DMS153 treated with DMSO at 0.1 percent for 48 hours (cell line): ENCODE results near the gene C1QTNF5.
"Not testable (repeated sequence)": the region's sequence is repeated elsewhere in the genome, so short reads cannot be mapped to it uniquely, and the experiment has no call there.

ENCODE experiments used
- DNase-seq: peaks from one replicate; lab custom pipeline; 2025; ENCODE audit not compliant: unreplicated experiment; lab: John Stamatoyannopoulos, UW

Gene C1QTNF5

GRCh38 chr11:119340335-119341221, at the start of gene C1QTNF5:
Gene C1QTNF5 (minus strand): TSS chr11:119340883. CDS start chr11:119340397, 486 bp downstream.
- no peak for DNase-seq

GRCh38 chr11:119389611-119390254, 49.0 kb upstream of the C1QTNF5 start:
- no peak for DNase-seq

- DNase-seq = no peak
Measured at GRCh38 chr11:119388103-119388502, 47.4 kb upstream of the C1QTNF5 start.

- DNase-seq = no peak
Measured at GRCh38 chr11:119384332-119384731, 43.6 kb upstream of the C1QTNF5 start.

GRCh38 chr11:119382513-119382912, 41.8 kb upstream of the C1QTNF5 start:
- not testable (repeated sequence) for DNase-seq

GRCh38 chr11:119382101-119382500, 41.4 kb upstream of the C1QTNF5 start:
- DNase-seq = no peak

- peak; percentile 94 for DNase-seq
Measured at GRCh38 chr11:119381181-119381988, 40.7 kb upstream of the C1QTNF5 start, which contains the start of gene USP2. Gene USP2 (minus strand): TSS chr11:119381690. CDS start chr11:119373480, 8,210 bp downstream.

GRCh38 chr11:119380827-119381180, 40.1 kb upstream of the C1QTNF5 start:
- no peak for DNase-seq

- DNase-seq = no peak
Measured at GRCh38 chr11:119380160-119380826, 39.6 kb upstream of the C1QTNF5 start.

- DNase-seq = no peak
Measured at GRCh38 chr11:119378851-119379465, 38.3 kb upstream of the C1QTNF5 start.

- no peak for DNase-seq
Measured at GRCh38 chr11:119377961-119378667, 37.4 kb upstream of the C1QTNF5 start.

- no peak for DNase-seq
Measured at GRCh38 chr11:119377112-119377901, 36.6 kb upstream of the C1QTNF5 start.

- peak; percentile 53 for DNase-seq
Measured at GRCh38 chr11:119376197-119376847, 35.6 kb upstream of the C1QTNF5 start.

- DNase-seq = no peak
Measured at GRCh38 chr11:119375337-119376196, 34.9 kb upstream of the C1QTNF5 start.

GRCh38 chr11:119374632-119375336, 34.1 kb upstream of the C1QTNF5 start:
- no peak for DNase-seq

GRCh38 chr11:119373921-119374631, 33.4 kb upstream of the C1QTNF5 start:
- peak; percentile 86 for DNase-seq
